Measurements from ENCODE around the gene HCRT. TPM values are rescaled to one million over a fixed set of nuclear protein-coding genes. Genes with fewer than 3 reads are reported as not detected.
"Not testable (repeated sequence)": the region's sequence is repeated elsewhere in the genome, so short reads cannot be mapped to it uniquely, and the experiment has no call there.

HCRT gene
- total RNA-seq, 2 experiments from 2014 or later = not detected

DNA sequence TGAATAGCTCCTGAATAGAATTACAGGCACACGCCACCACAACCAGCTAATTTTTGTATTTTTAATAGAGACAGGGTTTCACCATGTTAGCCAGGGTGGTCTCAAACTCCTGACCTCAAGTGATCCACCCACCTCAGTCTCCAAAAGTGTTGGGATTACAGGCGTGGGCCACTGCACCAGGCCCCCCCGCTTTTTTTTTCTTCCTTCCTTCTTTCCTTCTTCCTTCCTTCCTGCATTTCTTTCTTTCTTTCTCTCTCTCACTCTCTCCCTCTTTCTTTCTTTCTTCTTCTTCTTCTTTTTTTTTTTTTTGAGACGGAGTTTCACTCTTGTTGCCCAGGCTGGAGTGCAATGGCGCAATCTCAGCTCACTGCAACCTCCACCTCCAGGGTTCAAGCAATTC lies 939 bp upstream of the HCRT start:
- intact Hi-C loops (cut with DNase I, micrococcal nuclease); H3K36me3 Mint-ChIP-seq (ENCODE audit: low read depth); H3K4me3 Mint-ChIP-seq; ATAC-seq; H3K9me3 Mint-ChIP-seq (ENCODE audit: low read depth); H3K27ac Mint-ChIP-seq; H3K27me3 Mint-ChIP-seq; DNase-seq: not testable (repeated sequence)
- POLR2A ChIA-PET = interaction anchor here (0.6 to 0.7 kb wide), 2 partner anchors 128 to 256 kb away, joined by 3 to 4 read pairs; partner anchors contain the start of gene ODAD4
- peaks cover 33% of the 10 kb centered on the region for H3K4me1 Mint-ChIP-seq
- CTCF ChIA-PET = interaction anchor here (1.6 kb wide), 1 partner anchor 13 kb away, joined by 4 read pairs; no protein-coding TSS in a partner anchor

DNA sequence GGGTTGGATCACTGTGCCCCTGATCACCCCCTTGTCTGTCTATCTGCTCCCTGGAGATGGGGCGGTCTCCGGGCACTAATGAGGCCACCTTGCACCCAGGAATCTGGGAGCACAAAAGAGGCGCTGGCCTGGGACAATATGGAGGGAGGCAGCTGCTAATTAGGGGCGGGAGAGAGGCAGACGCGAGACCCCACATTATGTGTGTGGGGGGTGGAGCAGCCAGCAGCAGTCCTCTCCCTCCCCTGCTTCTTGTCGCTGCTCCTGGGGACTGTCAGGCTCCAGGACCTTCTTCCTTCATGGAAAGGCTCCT lies 324 bp upstream of the HCRT start:
- ChIA-PET CTCF (interaction anchor here (0.7 to 2.7 kb wide), 4 partner anchors 9 to 475 kb away, joined by 3 to 17 read pairs (median 6); partner anchors contain the start of gene GHDC), POLR2A (interaction anchor here (0.6 to 0.7 kb wide), 3 partner anchors 28 to 375 kb away, joined by 3 read pairs; no protein-coding TSS in a partner anchor)
- no peak for ATAC-seq
- H3K4me3 Mint-ChIP-seq = no peak overlapping the region
- H3K4me1 Mint-ChIP-seq = peaks cover 34% of the 10 kb centered on the region
- peaks cover 5% of the 10 kb centered on the region for H3K27me3 Mint-ChIP-seq
- no peaks in the 10 kb centered on the region for H3K9me3 Mint-ChIP-seq (ENCODE audit: low read depth)
- H3K36me3 Mint-ChIP-seq (ENCODE audit: low read depth) = no peaks in the 10 kb centered on the region
- no peak for DNase-seq
- no peak overlapping the region for H3K27ac Mint-ChIP-seq
- intact Hi-C loops (cut with DNase I, micrococcal nuclease) = loop anchor here in 1 of 2 experiments (2.0 kb wide), 1 partner anchor 559 kb away; the partner anchor contains the start of gene EZH1

DNA sequence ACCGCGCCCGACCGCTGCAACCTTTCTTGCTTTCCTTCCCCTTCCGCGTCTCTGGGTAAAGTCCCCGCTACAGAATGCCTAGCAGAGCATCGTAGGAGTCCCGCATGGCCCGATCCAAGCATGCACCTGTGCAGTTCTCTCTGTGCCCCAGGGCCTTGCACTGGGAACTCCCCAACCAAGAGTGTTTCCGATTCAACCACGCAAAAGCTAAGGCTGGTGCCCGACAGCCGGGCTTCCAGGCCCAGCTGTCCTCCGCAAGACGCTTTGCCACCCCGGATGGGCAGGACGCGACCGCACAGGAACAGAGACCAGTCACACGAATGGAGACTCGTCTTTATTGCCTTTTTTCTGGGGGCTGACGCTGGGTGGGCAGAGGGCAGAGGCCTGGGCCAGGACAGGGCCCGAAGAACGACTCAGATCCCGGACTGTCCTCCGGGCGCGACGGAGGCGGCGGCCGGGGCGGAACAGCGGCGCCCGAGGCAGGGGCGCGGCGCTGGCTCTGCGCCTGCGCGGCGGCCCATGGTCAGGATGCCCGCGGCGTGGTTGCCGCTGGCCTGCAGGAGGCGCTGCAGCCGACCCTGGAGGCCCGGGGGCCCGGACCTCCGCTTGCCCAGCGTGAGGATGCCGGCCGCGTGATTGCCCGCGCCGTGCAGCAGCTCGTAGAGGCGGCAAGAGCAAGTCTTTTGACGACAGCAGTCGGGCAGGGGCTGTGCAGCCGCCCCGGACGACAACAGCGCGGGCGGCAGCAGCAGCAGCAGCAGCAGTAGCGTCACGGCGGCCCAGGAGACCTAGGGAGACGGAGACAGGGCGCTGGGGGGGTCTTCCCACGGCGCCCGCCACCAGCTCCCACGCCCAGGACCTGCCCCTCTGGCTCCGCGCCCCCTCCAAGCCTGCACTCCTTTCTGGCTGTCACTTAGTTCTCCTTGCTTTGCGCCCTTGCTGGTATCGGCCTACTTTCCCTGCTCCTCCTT lies 1.2 kb downstream of the HCRT start:
- POLR2A ChIA-PET = interaction anchor here (1.3 kb wide), 1 partner anchor 10 kb away, joined by 11 read pairs; the partner anchor contains the start of gene GHDC
- Mint-ChIP-seq H3K9me3 (ENCODE audit: low read depth) (no peaks in the 10 kb centered on the region), H3K4me3 (peak overlapping the region; percentile 91), H3K27me3 (peaks cover 7% of the 10 kb centered on the region), H3K4me1 (peaks cover 46% of the 10 kb centered on the region), H3K36me3 (ENCODE audit: low read depth) (no peaks in the 10 kb centered on the region), H3K27ac (peak overlapping the region; percentile 88)
- DNase-seq (peak; percentile 89), ATAC-seq (peak; percentile 70)
- intact Hi-C loops (cut with DNase I, micrococcal nuclease) = loop anchor here (1.0 to 5.0 kb wide), 10 partner anchors 10 to 561 kb away; partner anchors contain the start of genes GHDC (in 2 of the 2), ATP6V0A1 (in 1 of the 2), CAVIN1 (in 1 of the 2) and DNAJC7 (in 1 of the 2)
- CTCF ChIA-PET = interaction anchor here (0.6 to 2.7 kb wide), 15 partner anchors 9 to 856 kb away, joined by 3 to 17 read pairs (median 3); partner anchors contain the start of genes GHDC and RAB5C

DNA sequence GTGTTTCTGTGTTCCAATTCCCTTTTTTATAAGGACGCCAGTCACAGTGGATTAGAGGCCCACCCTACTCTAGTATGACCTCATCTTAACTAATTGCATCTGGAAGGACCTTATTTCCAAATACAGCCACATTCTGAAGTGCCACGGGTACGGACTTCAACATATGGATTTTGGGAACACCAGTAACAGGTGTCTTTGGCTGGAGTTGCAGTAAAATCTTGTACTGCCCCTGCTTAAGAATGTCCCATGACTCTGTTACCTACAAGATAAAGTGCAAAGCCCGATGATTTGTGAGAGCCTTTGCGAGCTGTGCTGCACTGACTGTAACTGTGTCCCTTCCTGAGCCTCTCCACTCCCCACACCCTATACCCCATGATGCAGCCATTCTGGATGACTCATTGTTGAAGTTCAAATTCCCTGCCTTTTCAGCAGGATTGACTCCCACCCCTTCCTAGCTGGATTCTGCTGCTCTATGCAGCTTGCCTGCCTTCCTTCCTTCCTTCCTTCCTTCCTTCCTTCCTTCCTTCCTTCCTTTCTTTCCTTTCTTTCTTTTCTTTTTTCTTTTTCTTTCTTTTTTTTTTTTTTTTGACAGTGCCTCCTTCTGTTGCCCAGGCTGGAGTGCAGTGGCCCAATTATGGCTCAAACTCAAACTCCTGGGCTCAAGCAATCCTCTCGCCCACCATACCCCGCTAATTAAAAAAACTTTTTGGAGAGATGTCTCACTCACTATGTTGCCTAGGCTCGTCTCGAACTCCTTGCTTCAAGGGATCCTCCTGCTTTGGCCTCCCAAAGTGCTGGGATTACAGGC lies 2.1 kb downstream of the HCRT start:
- H3K27me3 Mint-ChIP-seq = peaks cover 10% of the 10 kb centered on the region
- POLR2A ChIA-PET = interaction anchor here (1.3 kb wide), 1 partner anchor 11 kb away, joined by 11 read pairs; the partner anchor contains the start of gene GHDC
- ATAC-seq = no peak
- intact Hi-C loops (cut with DNase I, micrococcal nuclease) = loop anchor here (5.0 kb wide), 4 partner anchors 219 to 494 kb away; partner anchors contain the start of genes CAVIN1 (in 1 of the 2) and PLEKHH3 (in 1 of the 2)
- no peaks in the 10 kb centered on the region for H3K36me3 Mint-ChIP-seq (ENCODE audit: low read depth)
- no peaks in the 10 kb centered on the region for H3K9me3 Mint-ChIP-seq (ENCODE audit: low read depth)
- CTCF ChIA-PET = interaction anchor here (0.6 to 2.7 kb wide), 9 partner anchors 12 to 857 kb away, joined by 3 to 17 read pairs (median 4); partner anchors contain the start of genes GHDC and ODAD4
- peaks cover 52% of the 10 kb centered on the region for H3K4me1 Mint-ChIP-seq
- no peak for DNase-seq
- peak overlapping the region; percentile 91 for H3K4me3 Mint-ChIP-seq
- peak overlapping the region; percentile 88 for H3K27ac Mint-ChIP-seq

DNA sequence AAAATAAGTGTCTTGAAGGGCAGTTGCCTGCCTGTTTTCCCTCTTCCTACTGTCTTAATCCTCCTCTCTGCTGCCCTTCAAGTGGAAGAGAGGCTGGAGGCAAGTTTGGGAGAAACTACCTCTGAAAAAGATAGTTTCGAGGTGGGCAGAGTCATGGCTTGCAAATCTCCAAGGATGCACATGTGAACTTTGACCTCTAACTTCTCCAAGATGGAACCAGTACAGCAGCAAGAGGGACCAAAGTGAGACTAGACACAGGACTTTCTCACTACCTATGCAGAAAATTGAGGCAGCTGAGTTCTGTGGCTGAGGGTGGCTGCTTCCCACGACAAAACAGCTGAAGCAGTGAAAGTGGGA lies 3.4 kb downstream of the HCRT start:
- CTCF ChIA-PET = interaction anchor here (0.6 to 2.5 kb wide), 26 partner anchors 13 to 486 kb away, joined by 3 to 12 read pairs (median 4); partner anchors contain the start of genes CNP, DHX58, DNAJC7 and GHDC
- intact Hi-C loops (cut with DNase I, micrococcal nuclease) = loop anchor here (1.0 to 5.0 kb wide), 14 partner anchors 27 to 495 kb away; partner anchors contain the start of genes CAVIN1 (in 1 of the 2), CNP (in 1 of the 2), DNAJC7 (in 1 of the 2) and KAT2A (in 1 of the 2)
- H3K4me3 Mint-ChIP-seq = peak overlapping the region; percentile 55
- H3K4me1 Mint-ChIP-seq = peaks cover 52% of the 10 kb centered on the region
- no peaks in the 10 kb centered on the region for H3K9me3 Mint-ChIP-seq (ENCODE audit: low read depth)
- H3K27ac Mint-ChIP-seq = no peak overlapping the region
- DNase-seq (no peak), ATAC-seq (no peak)
- POLR2A ChIA-PET = interaction anchor here (0.7 kb wide), 2 partner anchors 171 to 471 kb away, joined by 3 to 8 read pairs; no protein-coding TSS in a partner anchor
- peaks cover 3% of the 10 kb centered on the region for H3K36me3 Mint-ChIP-seq (ENCODE audit: low read depth)
- peaks cover 10% of the 10 kb centered on the region for H3K27me3 Mint-ChIP-seq

DNA sequence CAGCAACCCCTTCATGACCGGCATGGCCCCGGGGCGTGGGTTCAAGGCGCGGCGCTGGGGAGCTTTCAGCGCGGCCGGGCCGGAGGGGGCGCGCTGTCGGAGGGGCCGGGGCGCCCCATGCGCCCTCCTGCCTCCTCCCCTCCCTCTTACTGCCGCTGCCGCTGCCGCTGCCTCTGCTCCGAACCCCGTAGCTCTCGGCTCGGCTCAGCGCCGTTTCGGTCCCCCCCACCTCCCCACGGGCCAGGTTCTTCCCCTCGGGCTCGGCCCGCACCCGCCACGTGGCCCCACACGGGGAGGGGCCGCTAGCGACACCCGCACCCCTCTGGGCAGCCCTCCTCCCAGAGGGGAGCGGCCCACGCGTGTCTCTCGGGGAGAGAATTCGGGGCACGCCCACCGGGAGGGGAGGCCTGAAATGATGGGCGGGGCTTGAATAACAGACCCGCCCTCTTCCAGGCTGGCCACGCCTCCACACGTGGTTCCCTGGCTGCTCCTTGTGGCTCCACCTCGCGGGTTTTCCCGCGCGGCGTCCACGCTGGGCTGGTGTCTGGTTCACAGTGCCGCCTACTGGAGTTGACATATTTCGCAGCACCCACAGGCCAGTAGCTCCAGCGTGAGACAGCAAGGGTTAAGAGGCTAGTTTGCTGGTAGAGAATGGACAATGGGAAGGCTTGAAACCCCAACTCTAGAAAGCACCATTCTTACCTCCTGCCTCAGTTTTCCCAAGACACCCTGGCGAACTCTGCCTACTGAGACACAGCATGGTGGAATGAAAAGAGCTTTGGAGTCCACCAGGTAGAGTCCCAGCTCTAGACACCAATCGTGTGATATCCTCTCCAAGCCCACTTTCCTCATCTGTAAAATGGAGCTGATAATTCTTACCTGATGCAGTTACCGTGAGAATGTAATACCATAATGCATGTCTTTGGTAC lies 4.1 kb downstream of the HCRT start, which contains the start of gene KCNH4:
Gene KCNH4, minus strand, starts transcription at position 221 of the 929 bp plus-strand sequence. Its CDS starts 197 bp downstream, at position 24.
- Mint-ChIP-seq H3K9me3 (ENCODE audit: low read depth) (no peaks in the 10 kb centered on the region), H3K27ac (no peak within 1 kb of the TSS), H3K4me3 (peak within 1 kb of the TSS; percentile 55), H3K4me1 (peaks cover 52% of the 10 kb centered on the region), H3K27me3 (peaks cover 10% of the 10 kb centered on the region), H3K36me3 (ENCODE audit: low read depth) (peaks cover 3% of the 10 kb centered on the region)
- DNase-seq = peak; percentile 96
- peak; percentile 70 for ATAC-seq
- POLR2A ChIA-PET = interaction anchor here (0.7 to 1.2 kb wide), 3 partner anchors 109 to 470 kb away, joined by 3 to 8 read pairs (median 3); no protein-coding TSS in a partner anchor
- CTCF ChIA-PET = interaction anchor here (0.6 to 2.5 kb wide), 28 partner anchors 13 to 485 kb away, joined by 3 to 12 read pairs (median 4); partner anchors contain the start of genes CNP, DHX58, DNAJC7 and GHDC
- intact Hi-C loops (cut with DNase I, micrococcal nuclease) = loop anchor here (1.0 to 5.0 kb wide), 15 partner anchors 26 to 496 kb away; partner anchors contain the start of genes ATP6V0A1 (in 1 of the 2), CAVIN1 (in 1 of the 2), CNP (in 1 of the 2) and DNAJC7 (in 1 of the 2)

DNA sequence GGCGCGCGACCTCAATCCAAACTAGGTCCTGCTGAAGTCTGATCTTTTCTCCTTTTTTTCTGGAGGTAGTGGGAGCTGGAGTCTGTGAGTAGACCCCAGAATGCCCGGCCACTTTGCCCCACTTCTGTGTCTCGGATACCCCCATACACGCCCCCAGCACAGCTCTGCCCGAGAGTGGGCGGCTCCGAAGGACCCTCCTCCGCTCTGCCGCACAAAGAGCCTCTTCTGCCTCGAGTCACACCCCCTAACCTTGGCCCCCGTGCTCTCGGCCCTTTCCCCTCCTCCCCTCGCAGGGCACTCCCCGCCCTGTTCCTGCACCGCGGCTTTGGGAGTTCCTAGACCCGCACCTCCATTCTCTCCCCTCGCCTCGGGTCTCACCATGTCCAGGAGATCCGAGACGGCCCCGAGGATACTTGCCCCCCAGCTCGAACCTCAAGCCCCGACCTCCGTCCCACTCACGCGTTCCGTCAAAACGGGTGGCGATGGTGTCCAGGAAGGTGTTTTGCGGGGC lies 4.8 kb downstream of the HCRT start:
- Mint-ChIP-seq H3K9me3 (ENCODE audit: low read depth) (no peaks in the 10 kb centered on the region), H3K4me1 (peaks cover 52% of the 10 kb centered on the region), H3K27ac (no peak overlapping the region), H3K27me3 (peaks cover 10% of the 10 kb centered on the region), H3K36me3 (ENCODE audit: low read depth) (peaks cover 3% of the 10 kb centered on the region), H3K4me3 (peak overlapping the region; percentile 9)
- intact Hi-C loops (cut with DNase I, micrococcal nuclease) = loop anchor here (1.0 to 5.0 kb wide), 7 partner anchors 156 to 497 kb away; partner anchors contain the start of genes ATP6V0A1 (in 1 of the 2), CAVIN1 (in 1 of the 2), DNAJC7 (in 1 of the 2) and PLEKHH3 (in 1 of the 2)
- ChIA-PET CTCF (interaction anchor here (0.5 to 2.5 kb wide), 8 partner anchors 14 to 232 kb away, joined by 3 to 12 read pairs (median 4); partner anchors contain the start of genes DHX58 and GHDC), POLR2A (interaction anchor here (1.2 kb wide), 1 partner anchor 109 kb away, joined by 3 read pairs; no protein-coding TSS in a partner anchor)
- ATAC-seq (no peak), DNase-seq (no peak)

DNA sequence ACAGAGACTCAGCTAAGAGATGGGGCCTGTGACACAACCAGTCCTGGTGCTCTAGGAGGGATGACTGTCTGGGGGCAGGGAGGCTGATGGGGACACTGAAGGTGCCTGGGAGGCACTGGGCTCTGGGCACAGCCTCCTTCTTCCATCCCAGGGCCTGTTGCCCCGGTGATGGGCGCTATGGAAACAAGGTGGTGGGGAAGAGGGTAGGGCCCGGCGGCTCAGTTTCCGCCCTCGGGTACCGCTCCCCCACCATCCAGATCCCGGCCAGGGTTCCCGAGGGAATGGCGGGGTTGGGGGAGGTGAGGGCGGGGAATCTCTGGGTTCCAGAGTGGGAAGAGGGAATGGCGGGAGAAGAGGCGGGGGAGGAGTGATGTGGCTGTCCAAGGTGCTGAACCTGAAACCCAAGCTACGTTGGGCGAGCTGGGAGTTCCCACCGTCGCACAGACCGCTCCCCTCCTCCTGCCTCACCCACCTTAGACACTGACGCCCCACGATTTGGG lies 5.3 kb downstream of the HCRT start:
- Mint-ChIP-seq H3K9me3 (ENCODE audit: low read depth) (no peaks in the 10 kb centered on the region), H3K4me1 (peaks cover 49% of the 10 kb centered on the region)
- DNase-seq = peak; percentile 63

DNA sequence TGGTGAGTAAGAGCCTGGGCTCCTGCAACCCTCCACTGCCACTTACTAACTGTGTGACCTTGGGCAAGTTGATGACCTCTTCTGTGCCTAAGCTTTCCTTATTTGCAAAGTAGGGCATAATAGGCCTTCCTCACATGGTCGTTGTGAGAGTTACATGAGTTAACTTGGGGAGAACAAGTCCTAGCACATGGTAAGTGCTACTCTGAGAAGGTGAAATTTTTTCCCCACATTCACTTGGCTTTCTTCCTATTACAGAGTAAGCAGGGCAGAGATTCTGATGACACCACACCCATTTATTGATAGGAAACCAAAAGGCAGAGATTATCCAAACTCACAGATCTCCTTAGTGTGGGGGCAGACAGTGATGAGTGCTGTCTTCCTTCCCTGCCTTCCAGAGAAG lies 5.9 kb downstream of the HCRT start:
- Mint-ChIP-seq H3K9me3 (ENCODE audit: low read depth) (no peaks in the 10 kb centered on the region), H3K4me3 (no peak overlapping the region), H3K4me1 (peaks cover 43% of the 10 kb centered on the region), H3K27me3 (peaks cover 10% of the 10 kb centered on the region), H3K27ac (no peak overlapping the region), H3K36me3 (ENCODE audit: low read depth) (peaks cover 3% of the 10 kb centered on the region)
- DNase-seq (no peak), ATAC-seq (no peak)
- intact Hi-C loops (cut with DNase I, micrococcal nuclease) = no loop called here
- ChIA-PET POLR2A (interaction anchor here (1.2 kb wide), 1 partner anchor 213 kb away, joined by 4 read pairs; no protein-coding TSS in a partner anchor), CTCF (interaction anchor here (0.5 to 1.1 kb wide), 6 partner anchors 16 to 216 kb away, joined by 3 to 4 read pairs (median 4); partner anchors contain the start of gene NKIRAS2)

More for the DNA sequence above, 5.3 kb downstream of the HCRT start:
- ATAC-seq = no peak
- ChIA-PET CTCF (interaction anchor here (0.5 to 2.5 kb wide), 7 partner anchors 14 to 231 kb away, joined by 3 to 12 read pairs (median 4); partner anchors contain the start of genes GHDC and NKIRAS2), POLR2A (interaction anchor here (0.5 to 1.2 kb wide), 2 partner anchors 110 to 446 kb away, joined by 3 read pairs; no protein-coding TSS in a partner anchor)
- H3K27ac Mint-ChIP-seq = no peak overlapping the region
- H3K4me3 Mint-ChIP-seq = peak overlapping the region; percentile 9
- H3K36me3 Mint-ChIP-seq (ENCODE audit: low read depth) = peaks cover 3% of the 10 kb centered on the region
- intact Hi-C loops (cut with DNase I, micrococcal nuclease) = loop anchor here (1.0 to 5.0 kb wide), 7 partner anchors 155 to 497 kb away; partner anchors contain the start of genes ATP6V0A1 (in 1 of the 2), CAVIN1 (in 1 of the 2), DNAJC7 (in 1 of the 2) and PLEKHH3 (in 1 of the 2)
- peaks cover 10% of the 10 kb centered on the region for H3K27me3 Mint-ChIP-seq

Data from activated CD4-positive, alpha-beta T cell treated with anti-CD3 and anti-CD28 coated beads for 36 hours (primary cell).